Stimulated activated naive CD4-positive, alpha-beta T cell treated with Interleukin-2 at 50 U/mL for 16 hours (primary cell): ENCODE data around the gene DGKZ.
"Not testable (repeated sequence)": the region's sequence is repeated elsewhere in the genome, so short reads cannot be mapped to it uniquely, and the experiment has no call there.

Source experiments
- DNase-seq: peaks from one replicate; lab custom pipeline; 2025; lab: John Stamatoyannopoulos, UW

DGKZ gene

DNA sequence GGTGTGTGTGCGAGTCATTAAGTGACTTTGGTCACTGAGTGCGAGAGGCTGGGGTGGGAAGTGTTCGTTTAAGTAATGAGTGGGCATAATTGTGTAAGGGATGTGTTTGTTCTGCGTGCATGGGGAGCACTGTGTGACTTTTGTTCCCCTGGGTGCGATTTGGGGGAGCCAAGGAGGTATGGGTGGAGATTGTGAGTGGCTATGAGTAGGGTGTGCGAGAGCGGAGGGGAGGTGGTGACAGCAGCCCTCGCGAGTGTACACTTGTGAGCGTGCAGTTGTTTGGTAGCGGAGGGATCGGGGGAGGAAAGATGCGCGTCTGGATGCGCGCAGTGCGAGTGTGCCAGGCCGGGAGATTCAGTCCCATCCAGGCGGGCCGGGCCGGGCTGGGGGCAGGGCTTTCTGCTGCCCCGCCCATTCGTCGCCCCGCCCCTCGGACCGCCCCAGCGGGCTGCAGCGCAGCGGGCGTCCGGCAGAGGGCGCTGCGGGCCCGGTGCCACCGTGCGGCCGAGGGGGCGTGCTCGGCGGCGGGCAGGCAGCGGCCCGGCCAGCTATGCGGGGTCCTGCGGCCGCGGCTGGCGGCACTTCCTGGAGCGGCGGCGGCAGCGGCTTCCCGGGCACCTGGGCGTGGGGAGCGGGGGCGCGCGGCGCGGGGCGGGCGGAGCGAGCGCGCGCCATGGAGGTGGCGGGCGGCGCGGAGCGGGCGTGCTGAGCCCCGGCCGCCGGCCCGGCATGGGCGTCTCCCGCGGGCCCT is at the start of gene DGKZ:
Gene DGKZ, plus strand, starts transcription at position 578 of the 751 bp plus-strand sequence. CDS start 197 bp downstream, outside the sequence.
- DNase-seq, result peak; percentile 84

DNA sequence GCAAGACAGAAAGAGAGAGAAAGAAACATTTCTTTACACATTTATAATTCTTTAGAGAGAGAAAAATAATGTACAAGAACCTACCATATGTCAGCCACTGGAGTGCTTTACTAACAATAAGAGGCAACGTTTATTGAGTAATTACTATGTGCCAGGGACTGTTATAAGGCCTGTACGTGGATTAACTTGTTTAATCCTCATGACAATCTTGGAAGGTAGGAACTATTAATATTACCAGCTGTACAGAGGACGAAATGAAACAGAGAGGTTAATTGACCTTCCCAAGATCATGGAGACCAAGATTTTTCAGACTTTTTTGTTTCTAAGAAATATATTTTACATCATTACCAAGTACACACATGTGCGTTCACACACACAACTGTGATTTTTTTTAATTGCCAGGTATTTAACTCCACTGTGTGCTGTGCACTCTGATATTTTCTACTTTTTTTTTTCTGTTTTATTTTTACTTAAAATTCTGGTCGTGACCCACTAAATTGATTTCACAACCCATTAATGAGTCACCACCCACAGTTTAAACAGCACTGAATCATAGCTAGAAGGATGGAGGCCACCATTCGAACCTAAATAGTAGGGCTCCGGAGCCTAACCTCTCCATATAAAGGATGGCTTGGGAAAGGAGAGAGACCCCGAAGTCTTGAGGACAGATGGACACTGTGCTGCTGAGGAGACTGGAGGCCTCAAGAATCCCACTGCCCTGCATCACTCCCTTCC is 48.4 kb upstream of the DGKZ start:
- DNase-seq, result no peak

DNA sequence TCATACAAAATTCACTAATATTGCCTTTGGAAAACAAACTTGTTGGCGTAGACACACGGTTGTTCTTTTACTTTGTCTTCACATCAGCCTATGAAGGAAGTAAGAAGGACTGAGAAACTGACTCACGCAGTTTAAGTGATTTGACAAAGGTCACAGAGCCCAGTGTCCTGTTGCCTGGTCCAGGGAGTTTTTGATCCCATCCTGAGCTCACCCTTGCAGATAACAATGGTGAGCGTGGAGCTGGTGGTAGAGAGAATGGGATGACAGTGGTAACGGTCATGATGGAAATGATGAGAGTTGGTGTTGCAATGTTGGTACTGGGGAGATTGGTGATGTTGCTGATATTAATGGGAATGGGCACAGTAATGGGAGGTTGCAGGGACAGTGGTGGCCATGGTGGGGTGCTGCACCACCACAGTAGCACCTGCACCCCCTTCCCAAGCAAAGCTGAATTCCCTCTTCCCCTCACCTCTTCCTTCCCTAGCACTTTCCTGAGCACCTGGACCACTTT is 47.8 kb upstream of the DGKZ start:
- no peak for DNase-seq

- DNase-seq, result no peak
Observed at GRCh38 chr11:46300270-46300669, 47.0 kb upstream of the DGKZ start.

DNA sequence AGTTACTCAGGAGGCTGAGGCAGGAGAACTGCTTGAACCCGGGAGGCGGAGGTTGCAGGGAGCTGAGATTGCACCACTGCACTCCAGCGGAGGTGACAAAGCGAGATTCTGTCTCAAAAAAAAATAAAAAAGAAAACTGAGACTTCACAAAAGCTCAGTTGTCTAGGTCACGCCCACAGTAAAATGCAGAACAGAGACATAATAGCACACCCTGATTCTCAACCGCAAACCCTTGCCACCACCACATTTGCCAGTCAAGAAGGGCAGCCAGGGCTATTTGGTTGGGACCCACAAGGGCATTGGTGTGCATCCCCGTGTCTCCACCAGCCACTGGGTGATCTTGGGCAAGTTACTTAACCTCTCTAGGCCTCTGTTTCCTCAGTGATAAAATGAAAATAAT is 44.4 kb upstream of the DGKZ start:
- DNase-seq, result no peak

DNA sequence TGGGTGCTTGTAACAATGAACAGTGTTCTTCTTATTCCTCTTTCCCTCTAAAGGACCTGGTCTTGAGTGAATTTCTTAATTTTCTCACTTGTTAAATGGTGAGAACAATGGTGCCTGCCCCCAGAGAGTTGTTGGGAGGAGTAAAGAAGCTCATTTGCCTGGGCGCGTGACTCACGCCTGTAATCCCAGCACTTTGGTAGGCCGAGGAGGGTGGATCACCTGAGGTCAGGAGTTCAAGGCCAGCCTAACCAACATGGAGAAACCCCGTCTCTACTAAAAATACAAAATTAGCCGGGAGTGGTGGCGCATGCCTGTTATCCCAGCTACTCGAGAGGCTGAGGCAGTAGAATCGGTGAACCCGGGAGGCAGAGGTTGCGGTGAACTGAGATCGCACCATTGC is 43.2 kb upstream of the DGKZ start:
- DNase-seq, result not testable (repeated sequence)

DNA sequence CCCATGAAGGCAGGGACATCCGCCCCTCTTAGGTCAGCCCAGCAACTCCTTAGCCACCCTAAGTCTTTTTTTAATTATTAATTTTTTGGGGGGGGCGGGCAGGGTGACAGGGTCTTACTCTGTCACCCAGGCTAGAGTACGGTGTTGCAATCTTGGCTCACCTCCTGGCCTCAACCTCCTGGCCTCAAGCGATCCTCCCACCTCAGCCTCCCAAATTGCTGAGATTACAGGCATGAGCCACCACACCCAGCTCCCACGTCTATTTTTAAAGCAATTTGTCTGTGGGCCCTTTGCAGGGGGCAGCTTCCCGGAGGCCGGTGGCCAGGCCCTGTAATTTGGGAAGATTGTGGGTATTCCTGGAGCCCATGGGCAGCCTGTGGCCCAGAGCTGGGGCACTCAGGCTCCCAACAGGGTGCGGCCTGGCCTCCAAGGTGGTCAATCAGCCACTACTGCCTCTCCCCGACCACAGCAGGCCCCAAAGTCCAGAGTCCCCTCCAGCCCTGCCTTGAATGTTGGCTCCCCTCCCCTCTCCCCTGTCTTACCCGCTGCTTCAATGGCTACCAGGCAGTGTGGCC is 42.6 kb upstream of the DGKZ start:
- DNase-seq, result no peak

DNA sequence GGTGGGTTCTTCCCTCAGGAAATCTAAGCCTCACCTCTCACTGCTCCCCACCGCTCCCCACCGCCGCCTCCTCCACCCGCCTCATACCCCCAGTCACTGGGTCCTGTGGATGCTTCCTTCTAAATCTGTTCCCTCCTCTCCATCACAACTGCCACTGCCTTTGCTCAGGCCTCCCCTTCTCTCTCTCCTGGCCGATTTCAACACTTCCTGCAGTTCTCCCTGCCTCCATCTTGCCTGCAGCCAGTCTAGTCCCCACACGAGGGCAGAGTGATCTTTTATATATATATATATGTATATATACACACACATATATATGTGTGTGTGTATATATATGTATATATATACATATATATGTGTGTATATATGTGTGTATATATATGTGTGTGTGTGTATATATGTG is 42.0 kb upstream of the DGKZ start:
- no peak for DNase-seq

DNA sequence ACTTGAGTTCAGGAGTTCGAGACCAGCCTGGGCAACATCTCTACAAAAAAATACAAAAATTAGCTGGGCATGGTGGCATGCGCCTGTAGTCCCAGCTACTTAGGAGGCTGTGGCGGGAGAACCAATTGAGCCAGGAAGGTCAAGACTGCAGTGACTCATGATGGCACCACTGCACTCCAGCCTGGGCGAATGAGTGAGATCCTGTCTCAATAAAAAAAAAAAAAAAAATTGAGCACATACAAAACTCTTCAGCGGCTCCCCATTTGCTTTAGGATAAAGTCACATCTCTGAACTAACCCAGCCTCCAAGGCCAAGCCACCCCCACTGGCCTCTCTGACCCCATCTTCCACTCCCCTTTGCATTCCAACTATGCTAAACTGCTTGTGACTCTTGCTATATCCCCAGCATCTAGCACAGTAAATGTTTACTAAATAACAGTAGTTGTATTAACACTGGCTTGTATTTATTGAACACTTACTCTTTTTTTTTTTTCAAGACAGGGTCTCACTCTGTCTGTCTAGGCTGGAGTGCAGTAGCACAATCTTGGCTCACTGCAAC is 40.9 kb upstream of the DGKZ start:
- DNase-seq, result no peak

DNA sequence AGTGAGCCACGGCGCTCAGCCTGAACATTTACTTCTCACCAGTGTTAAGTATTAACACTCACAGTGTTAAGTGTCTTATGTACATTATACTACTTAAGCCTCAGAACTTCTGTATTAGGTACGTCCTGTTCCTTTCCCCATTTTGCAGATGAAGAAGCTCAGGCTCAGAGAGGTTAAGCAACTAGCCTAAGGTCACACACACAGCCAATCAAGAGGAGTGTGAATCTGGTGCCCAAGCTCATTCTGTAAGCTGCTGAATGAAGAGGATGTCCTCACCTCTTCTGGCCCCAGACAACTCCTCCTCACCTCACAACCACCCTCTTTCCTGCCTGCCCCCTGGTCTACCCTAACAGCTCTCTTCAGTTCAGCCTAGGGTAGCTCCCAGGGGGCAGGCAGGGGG is 39.9 kb upstream of the DGKZ start:
- DNase-seq, result no peak

GRCh38 chr11:46307785-46308341 is 39.4 kb upstream of the DGKZ start:
- no peak for DNase-seq

DNA sequence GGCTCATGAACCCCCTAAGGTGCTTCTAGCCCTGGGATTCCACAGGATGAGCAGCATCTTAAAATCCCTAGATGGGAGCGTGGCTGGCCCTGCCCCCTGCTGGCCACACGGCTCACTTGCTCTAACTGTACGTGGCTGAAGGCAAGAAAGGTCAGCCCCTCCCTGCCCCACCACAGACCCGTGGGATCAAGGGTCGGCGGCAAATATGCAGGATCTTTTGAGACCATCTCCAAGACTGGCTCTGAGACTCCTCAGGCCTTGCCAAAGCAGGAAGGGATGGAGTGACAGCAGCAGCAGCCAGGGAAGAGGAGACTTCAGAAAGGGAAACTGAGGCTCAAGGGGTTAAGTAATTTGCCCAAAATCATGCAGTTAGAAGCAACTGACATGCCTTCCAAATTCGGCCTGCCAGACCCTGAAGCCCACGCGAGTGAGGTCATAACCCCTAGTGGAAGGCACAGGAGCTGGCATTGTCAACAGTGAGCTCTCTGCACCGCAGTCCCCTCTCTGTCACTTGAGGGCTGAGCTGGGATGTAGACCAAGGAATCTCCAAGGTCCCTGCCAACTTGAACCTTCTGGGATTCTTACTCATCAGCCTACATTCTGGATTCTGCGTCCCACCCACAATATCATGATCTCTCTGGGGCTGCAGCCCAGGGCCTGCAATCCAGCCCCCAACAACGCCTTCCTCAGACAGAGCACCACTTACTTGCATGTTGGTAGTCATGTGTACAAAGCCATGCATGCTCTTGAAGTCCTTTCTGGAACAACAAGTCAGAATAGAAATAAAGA is 38.4 kb upstream of the DGKZ start:
- DNase-seq, result peak; percentile 64

DNA sequence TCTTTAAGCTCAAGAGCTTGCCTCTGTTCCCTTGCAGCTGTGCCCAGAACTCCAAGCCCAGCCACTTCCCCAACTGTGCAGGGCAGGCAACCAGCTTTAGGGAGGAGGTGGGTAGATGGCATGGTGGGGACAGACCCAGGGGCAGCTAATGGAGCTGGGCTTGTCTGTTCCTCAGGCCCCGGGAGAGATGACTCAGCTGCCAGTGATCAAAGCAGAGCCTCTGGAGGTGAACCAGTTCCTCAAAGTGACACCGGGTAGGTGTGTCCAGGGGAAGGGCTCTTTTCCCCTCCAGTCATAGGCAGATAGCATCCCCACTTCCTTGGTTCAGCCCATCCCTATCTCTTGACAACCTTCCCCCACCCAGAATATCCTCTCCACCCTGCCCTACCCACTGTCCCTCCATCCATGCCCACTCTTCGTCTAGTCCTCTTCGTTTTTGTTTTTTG is 37.4 kb upstream of the DGKZ start:
- DNase-seq, result no peak

- DNase-seq, result peak; percentile 70
Observed at GRCh38 chr11:46315033-46315738, 32.1 kb upstream of the DGKZ start.

DNA sequence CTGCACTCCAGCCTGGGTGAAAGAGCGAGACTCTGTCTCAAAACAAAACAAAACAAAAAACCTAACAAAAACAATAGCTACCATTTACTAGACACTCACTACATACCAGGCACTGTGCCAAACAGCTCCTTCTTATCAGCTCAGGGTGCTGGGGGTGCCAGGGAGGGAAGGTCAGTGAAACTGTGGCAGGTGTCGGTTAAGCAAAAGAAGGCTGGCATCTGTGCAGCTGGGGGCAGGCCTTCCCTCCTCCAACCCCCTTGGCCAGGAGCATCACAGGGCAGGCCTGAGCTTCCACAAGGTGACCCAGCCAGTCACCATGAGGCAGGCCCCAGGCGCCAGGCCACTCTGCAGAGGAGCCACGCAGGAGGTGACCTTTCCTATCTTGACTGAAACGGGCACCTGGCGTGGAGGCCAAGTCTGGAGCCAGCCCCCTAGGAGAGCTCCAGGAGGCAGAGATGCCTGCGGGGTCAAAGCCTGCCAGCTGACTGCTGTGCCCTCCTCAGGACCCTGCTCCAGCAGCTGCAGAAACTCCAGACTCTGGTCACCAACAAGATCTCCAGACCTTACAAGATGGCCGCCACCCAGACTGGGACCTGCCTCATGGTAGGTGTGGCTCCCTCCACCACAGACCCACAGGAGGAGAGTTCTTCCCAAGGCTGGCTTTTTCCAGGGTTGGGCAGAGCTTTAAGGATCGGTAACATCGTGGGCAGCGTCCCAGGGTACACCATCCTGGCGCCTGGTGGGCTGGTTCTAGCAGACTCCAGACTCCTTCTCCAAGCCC is 31.3 kb upstream of the DGKZ start:
- no peak for DNase-seq

GRCh38 chr11:46319074-46319453 is 28.2 kb upstream of the DGKZ start:
- no peak for DNase-seq

DNA sequence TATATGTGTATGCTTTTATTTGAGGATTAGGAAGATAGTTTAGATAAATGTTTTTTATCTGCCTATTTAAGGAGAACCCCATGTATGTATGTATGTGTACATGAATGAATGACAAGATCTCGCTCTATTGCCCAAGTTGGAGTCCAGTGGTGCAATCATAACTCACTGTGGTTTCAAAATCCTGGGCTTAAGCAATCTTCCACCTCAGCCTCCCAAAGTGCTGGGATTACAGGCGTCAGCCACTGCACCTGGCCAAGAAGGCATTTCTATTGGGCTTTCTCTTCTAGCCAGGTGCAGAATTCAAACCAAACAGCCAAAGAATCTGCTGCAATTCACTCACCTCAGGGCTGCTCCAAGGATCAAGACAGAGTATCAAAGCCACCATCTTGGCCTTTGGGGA is 25.5 kb upstream of the DGKZ start:
- no peak for DNase-seq

GRCh38 chr11:46322759-46323158 is 24.5 kb upstream of the DGKZ start:
- DNase-seq, result no peak

DNA sequence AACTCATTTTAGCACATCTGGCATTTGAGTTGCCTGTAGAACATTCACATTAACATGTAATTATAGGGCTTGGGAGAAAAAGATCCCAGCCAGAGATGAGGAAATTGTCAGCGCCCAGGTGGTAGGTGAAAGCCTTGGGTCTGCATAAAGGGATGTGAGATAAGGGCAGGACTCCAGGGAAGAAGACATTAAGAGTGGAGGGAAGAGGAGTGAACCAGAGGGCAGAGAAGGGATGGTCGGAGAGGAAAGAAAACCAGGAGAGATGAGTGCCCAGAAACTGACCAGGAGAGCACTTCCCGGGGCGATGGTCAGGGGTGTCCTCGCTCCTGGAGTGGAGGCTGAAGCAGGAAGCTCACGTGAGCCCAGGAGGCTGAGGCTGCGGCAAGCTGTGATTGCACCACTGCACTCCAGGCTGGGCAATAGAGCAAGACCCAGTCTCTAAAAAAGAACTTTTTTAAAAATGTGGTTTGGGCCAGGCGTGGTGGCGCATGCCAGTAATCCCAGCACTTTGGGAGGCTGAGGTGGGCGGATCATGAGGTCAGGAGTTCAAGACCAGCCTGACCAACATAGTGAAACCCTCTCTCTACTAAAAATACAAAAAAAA is 20.3 kb upstream of the DGKZ start:
- DNase-seq, result no peak

DNA sequence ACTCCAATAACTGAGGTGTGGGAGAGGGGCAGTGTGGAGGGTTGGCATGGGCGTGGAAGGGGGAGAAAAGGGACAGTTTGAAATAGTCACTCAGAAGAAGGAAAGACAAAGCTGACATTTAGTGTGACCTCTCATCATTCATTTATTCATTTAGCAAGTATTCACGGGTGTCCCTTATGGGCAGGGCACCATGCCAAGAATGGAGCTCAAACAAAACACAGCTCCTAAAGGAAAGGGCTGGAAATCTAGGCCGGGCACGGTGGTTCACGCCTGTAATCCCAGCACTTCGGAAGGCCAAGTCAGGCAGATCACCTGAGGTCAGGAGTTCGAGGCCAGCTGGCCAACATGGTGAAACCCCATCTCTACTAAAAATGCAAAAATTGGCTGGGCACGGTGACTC is 19.4 kb upstream of the DGKZ start:
- no peak for DNase-seq
